ENCODE data around the gene NMT1.

Gene NMT1

GRCh38 chr17:45077643-45078042 is 16.5 kb downstream of the NMT1 start:
- DNase-seq (ENCODE audit: low read depth in 3 of 3): no peak

DNA sequence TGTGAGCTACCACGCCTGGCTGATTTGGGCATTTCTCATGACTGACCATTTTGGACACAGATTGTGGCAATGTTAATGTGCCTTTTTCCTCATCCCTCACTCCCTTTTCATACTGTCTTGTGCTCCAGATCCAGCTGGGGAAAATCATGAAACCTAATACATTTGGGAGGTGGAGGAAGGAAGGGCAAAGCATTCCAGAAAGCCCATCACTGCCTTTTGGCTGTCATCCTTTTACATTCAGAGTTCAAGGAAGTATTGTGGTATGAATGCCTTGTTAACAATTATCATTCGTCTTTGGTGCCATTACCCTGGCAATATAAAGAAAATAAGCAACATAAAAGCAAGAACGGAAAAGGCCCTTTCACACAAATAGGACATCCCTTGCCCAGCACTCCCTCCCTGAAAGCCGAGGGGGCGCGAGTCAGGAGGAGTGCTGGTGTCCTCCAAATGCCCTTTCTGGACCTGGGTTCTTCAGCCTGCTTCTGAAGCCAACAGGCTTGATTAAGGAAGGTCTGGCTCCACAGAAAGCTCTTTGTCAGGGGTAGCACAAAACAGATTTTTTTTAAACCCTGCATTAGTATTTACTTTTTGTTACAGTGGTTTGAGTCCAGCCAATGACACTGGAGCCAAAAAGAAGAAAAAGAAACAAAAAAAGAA is 20.1 kb downstream of the NMT1 start:
- DNase-seq (ENCODE audit: low read depth in 3 of 3): no peak

GRCh38 chr17:45086391-45086790 is 25.3 kb downstream of the NMT1 start:
- no peak for DNase-seq (ENCODE audit: low read depth in 3 of 3)

- no peak for DNase-seq (ENCODE audit: low read depth in 3 of 3)
Observed at GRCh38 chr17:45086865-45087503, 25.9 kb downstream of the NMT1 start.

DNA sequence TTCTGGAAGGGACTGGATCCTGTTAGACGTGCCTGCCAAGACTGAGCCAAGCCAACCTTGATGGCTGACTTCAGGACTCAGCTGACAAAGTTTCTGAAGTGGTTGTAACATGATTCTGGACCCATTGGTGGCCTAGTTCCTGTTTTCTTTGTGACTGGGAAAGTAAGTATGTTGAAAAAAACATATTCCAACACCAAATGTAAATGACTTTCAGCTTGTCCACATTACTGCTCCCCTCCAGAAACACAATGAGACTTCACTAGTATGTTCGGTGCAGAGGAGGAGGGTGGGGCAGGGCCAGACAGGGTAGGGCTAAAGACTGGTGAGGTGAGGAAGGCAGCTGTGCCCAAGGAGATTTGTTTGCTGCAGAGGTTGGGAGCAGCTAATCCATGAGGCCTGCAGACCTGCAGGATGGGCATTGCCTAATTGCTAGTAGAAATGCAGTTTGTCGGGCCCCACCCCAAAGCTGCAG is 26.4 kb downstream of the NMT1 start:
- no peak for DNase-seq (ENCODE audit: low read depth in 3 of 3)

GRCh38 chr17:45087978-45088377 is 26.9 kb downstream of the NMT1 start:
- no peak for DNase-seq (ENCODE audit: low read depth in 3 of 3)

- DNase-seq (ENCODE audit: low read depth in 3 of 3): no peak
Observed at GRCh38 chr17:45088741-45089140, 27.6 kb downstream of the NMT1 start.

DNA sequence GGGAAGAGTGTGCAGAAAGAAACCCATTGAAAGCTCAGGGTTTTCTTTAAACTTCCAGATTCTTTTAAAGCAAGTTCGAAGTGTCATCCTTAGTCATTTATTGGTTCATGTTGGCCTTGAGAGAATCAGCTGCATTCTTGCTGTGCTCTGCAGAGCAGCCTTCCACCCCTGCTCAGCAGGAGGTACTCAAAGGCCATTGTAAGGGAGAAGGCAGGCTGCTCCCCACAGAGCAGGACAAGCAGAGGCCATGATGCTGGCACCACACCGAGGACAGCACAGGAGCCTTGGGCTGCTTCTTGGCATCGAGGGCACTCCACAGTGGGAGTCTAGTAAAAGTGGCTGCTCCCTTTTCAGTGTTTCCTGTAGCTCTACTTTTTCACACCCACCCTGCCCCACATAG is 29.6 kb downstream of the NMT1 start:
- no peak for DNase-seq (ENCODE audit: low read depth in 3 of 3)

- no peak for DNase-seq (ENCODE audit: low read depth in 3 of 3)
Observed at GRCh38 chr17:45091778-45092425, 30.8 kb downstream of the NMT1 start.

GRCh38 chr17:45092911-45093430 is 31.9 kb downstream of the NMT1 start:
- no peak for DNase-seq (ENCODE audit: low read depth in 3 of 3)

GRCh38 chr17:45093444-45094110 is 32.5 kb downstream of the NMT1 start:
- no peak for DNase-seq (ENCODE audit: low read depth in 3 of 3)

GRCh38 chr17:45096141-45096540 is 35.0 kb downstream of the NMT1 start:
- DNase-seq (ENCODE audit: low read depth in 3 of 3): no peak

- no peak for DNase-seq (ENCODE audit: low read depth in 3 of 3)
Observed at GRCh38 chr17:45096926-45097325, 35.8 kb downstream of the NMT1 start.

- no peak for DNase-seq (ENCODE audit: low read depth in 3 of 3)
Observed at GRCh38 chr17:45098081-45098868, 37.2 kb downstream of the NMT1 start.

DNA sequence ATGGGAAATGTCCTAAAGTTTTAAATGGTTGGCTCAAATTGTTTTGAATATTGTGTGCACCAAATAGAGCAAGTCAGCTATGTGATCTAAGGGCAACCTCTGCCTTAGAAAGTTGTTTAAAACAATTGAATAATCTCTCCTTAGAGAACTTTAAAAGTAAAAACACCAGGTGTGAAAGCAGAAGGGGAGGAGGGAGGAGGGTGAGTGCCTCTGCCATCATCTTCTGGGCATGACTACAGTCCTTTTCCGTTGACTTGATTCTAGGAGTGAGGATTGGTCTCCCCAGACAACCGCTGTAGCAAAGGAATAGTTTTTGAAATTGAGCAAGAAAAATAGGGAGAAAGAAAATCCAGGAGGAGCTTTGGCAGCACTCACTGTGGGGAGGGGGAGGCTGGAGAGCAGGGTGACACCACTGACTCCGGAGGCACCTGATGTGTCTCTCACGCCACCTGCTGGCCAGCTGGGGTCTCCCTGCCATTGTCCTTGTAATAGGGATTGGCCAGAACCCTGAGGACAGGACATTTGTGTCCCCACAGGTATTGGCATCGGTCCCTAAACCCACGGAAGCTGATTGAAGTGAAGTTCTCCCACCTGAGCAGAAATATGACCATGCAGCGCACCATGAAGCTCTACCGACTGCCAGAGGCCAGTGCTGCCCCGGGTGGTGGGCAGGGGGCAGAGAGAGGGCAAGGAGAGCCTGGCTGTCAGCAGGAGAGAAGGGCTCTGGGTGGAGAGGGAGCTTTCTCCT is 37.9 kb downstream of the NMT1 start:
- peak; percentile 42 to 73 (median 43) for DNase-seq (ENCODE audit: low read depth in 3 of 3)

- DNase-seq (ENCODE audit: low read depth in 3 of 3): no peak
Observed at GRCh38 chr17:45101546-45101882, 40.4 kb downstream of the NMT1 start.

- no peak for DNase-seq (ENCODE audit: low read depth in 3 of 3)
Observed at GRCh38 chr17:45101883-45102811, 41.0 kb downstream of the NMT1 start.

DNA sequence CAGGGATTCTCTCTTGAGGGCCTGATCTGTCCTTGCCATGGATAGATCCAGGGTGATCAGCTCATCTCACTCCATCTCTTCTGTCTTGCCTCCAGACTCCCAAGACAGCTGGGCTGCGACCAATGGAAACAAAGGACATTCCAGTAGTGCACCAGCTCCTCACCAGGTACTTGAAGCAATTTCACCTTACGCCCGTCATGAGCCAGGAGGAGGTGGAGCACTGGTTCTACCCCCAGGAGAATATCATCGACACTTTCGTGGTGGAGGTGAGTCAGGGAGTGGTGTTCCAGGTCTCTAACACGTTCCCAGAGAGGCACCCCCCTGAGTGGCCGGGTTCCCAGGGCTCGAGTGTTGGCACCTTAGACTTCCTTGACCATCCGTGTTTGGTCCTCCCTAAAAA is 41.7 kb downstream of the NMT1 start:
- no peak for DNase-seq (ENCODE audit: low read depth in 3 of 3)

GRCh38 chr17:45103269-45103795 is 42.2 kb downstream of the NMT1 start:
- no peak for DNase-seq (ENCODE audit: low read depth in 3 of 3)

DNA sequence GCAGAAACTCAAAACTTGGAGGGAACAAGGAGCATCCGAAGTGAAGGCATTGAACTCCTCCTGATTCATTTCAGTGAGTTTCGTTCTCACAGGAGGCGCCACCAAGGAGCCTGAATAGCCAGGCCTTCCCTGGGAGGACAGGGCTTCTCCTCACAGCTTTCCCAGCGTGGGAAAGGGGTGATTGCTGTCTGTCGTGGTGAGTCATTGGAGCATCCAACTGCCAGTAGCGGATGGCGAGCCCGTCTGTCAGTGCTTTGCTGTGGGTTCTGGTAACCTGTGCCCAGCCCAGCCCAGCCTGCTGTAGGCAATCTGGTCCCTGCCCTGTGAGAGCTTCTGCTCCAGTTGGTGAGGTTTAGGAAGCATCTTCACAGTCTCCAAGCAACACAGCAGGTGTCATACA is 42.9 kb downstream of the NMT1 start:
- DNase-seq (ENCODE audit: low read depth in 3 of 3): no peak
